DMS53 (cell line): ENCODE results near the gene RPGRIP1L.

Source experiments
- DNase-seq: peaks from one replicate; lab custom pipeline; 2025; lab: John Stamatoyannopoulos, UW

Gene RPGRIP1L

DNA sequence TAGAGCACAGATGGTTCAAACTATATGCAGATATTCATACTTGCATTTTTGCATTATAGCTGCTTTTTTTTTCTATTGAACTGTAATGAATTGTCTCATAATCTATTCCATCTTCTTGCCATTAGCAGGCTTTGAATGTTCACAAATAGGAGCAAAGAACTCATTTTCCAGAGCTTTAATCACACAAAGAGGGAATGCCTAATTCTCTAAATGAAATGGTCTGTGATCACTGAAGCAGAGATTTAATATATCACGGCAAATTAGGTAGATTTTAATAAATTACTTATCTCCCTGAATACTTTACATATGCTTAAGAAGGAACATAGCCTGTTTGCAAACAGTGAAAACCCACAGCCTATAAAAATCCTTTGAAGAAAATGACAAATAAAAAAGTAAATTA is 103.0 kb downstream of the RPGRIP1L start:
- DNase-seq, result no peak

DNA sequence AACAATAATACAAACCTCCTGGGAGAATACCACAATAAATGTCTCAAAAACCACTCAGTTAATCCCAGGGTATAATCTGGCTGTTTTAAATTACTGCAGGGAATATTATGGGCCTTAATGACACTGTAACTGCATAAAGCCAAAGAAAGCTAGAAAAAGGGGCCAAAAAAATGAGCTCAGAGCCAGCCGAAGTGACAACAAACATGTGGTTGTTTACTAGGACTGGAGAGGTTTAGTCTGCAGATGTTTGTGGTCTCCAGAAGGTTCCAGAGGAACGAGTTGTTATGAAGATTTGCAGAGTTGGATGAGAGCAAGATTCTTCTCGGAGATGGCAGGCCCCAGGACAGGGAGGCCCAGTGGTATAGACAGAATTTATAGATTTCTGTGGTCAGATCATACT is 103.5 kb downstream of the RPGRIP1L start:
- no peak for DNase-seq

DNA sequence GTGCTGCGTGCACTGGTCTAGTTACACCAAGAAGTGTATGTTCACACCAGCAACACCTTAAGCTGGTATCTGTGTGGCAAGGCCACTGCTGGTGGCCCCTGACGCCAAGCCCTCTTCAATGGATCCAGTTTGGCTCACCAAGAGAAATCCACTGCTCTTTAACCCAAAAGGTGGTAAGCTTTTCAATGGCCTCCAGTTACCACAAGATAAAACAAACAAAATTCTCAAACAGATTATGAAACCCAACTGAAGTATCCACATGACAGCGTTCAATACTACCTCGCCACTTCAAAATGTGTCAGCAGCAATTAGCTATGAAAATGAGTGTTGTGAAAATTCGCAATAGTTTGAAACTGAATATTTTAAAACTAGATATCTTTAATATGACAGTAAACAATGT is 104.1 kb downstream of the RPGRIP1L start:
- DNase-seq, result no peak

DNA sequence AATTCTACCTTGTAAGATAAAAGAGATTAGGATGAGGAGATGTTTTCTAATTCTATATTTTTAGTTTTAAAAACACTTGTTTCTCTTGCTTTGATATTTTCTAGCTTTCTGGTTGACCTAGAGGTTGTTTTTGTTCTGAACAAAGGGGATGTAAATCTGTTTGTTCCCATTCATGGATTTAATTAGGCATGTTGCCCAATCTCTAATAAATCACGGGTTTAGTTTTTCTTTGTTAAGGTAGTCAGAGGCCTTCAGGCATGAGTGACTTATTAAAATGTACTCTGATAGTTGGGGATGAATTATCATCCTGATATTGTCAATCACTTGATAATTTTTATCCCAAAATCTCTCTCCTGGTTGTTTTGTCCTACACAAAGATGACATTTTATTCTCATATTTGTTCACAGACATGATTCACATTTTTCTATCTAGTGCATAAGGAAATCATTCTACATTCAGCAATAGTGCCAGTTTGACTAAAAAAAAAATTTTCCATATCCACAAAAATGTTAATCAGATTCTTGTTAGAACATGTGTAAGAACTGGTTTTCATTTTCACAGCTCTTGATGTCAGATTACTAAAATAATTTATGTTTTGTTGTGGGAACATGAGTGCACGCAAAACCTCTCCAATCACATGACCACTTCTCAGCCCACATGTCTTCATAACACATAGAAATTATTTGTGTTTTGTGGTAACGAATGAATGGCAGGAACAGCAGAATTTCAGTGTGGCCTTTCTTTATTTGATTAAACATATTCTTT is 105.0 kb downstream of the RPGRIP1L start:
- DNase-seq, result no peak

DNA sequence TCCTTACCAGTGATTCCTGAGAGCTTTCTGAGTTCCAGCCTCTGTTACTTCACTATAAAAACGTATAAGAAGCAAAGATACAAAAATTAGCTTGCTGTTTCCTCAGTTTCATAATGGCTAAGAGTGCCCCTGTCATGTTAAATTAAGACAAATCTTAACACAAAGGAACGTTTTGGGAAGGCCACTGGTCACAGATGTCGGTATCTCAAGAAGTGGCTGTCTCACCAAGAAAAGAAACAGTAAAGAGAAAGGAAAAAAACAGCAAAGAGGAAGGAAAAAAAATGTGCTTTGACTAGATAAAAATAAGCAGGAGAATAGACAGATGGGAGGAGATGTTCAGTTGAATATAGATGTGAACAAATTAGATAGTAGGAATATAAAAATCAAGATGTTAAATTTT is 105.9 kb downstream of the RPGRIP1L start:
- no peak for DNase-seq

DNA sequence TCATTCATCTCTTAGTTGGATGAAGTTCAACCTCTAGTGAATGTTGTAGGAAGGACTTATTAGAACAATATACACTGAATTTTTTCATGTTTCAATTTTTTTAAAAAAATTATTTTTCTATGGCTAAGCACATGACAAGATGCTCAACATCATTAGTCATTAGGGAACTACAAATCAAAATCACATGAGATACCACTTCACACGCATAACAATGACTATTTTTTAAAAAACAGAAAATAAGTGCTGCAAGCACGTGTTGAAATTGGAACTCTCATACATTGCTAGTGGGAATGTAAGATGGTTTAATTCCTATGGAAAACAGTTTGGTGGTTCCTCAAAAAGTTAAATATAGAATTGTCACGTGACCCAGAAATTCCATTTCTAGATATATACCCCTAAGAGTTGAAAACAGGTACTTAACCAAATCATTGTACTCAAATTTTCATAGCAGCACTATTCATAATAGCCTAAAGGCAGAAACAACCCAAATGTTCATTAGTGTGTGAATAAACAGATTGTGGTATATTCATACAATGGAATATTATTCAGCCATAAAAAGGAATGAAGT is 115.5 kb downstream of the RPGRIP1L start:
- no peak for DNase-seq

DNA sequence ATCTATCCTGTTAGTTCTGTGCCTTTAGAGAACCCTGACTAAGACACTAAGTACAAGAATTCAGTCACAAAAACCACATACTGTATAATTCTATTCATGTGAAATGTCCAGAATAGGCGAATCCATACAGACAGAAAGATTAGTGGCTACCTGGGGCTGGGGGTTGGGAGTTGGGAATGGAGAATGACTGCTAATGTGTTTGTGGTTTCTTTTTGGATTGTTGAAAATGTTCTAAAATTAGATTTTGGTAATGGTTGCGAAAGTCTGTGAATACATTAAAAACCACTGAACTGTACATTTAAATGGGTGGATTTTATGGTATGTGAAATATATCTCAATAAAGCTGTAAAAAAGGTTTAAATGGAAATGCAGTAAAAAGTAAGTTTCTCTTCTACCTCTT is 120.3 kb downstream of the RPGRIP1L start:
- no peak for DNase-seq

DNA sequence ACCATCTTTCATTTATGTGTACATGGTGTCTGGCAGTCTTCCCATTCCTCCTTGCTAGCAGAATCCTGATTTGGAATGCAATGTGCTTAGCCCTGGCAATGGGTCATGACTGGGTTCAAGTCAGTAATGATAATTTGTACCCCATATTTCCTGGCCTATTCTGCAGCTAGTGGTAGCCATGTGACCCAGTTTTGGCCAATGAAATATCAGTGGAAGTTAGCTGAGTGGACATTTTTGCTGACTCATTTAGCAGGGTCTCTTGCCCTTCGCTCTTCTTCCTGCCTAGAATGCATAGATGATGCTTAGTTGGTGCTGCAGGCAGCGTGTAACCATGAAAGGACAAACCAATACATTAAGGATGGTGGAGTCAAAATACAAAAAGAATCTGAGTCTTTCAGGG is 121.9 kb downstream of the RPGRIP1L start:
- no peak for DNase-seq

DNA sequence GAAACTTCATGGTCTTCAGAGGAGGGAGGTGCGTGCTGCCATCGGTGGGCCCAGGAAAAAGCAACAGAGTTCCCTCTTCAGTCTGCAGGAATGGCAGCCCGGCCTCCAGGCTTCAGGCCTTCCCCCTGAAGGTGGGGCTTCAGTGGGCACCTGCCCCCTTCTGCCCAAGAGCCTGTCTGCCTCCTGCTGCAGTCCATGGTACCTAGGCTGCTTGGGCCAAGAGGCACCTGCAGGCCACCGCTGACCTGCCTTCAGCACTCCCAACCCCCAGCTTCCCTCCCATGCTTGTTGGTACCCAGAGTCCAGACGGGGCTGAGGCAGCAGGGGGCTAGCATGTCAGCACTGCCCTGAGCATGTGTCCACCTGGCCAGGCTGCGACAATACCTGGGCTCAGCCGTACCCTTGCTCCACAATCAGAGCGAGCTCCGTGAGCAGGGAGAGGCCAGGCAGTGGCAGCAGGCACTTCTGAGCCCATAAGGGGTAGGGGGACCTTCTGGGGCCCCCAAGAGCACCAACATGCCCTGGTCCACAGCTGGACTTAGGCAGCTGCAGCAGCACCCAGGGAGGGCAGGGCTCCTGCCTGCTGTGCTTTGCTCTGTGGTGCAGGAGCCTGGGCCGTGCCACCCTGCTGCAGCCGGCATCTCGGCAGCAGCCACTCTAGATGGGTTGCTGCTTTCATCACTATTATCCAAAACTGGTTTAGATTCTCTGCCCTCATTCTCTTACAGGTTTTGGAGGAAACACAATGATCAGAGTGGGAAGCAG is 123.4 kb downstream of the RPGRIP1L start:
- DNase-seq, result no peak

DNA sequence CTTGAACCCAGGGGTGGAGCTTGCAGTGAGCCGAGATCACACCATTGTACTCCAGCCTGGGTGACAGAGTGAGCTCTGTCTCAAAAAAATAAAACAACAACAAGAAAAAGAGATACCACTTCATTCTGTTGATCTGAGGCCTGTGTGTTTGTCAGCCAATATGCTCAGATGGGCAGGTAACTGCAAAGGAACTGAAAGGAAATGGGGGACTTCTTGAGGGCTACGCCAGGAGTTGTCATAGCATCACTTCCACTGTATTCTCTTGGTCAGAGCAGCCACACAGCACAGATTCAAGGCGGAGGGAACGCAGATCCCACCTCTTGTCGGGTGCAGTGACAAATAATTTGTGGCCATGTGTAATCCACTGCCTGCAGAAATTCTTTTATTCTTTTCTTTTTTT is 126.8 kb downstream of the RPGRIP1L start:
- no peak for DNase-seq

DNA sequence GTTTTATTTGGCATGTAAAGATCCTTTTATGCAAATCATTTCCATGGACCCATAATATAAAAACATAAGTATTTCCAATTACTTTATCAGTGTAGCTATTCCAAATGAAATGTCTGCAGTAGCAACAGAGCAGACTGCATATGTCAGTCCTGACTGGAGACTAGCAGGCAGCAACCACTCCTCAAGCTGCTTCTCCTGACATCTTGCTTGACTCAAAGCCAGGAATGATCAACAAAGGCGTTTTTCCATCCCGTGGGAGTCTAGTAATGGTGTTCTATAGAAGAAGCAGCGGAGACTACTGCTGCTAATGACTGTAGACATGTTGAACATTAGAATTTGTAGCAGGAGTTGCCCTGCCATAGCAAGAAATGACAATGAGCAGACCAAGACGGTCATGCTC is 127.4 kb downstream of the RPGRIP1L start:
- no peak for DNase-seq

DNA sequence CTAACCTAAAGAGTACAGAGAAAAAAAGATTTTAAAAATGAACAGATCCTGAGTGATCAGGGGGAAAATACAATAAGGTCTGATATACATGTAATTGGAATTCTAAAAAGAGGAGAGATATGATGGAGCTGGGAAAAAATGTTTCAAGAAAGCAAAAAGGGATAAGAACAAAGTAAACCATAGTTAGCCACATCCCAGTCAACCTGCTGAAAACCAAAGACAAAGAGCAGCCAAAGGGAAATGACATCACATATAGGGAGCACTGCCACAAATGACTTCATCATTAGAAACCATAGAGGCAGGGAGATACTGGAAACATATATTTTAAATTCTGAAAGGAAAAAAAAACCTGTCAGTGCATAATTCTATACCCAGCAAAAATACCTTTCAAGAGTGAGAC is 131.9 kb downstream of the RPGRIP1L start:
- no peak for DNase-seq

DNA sequence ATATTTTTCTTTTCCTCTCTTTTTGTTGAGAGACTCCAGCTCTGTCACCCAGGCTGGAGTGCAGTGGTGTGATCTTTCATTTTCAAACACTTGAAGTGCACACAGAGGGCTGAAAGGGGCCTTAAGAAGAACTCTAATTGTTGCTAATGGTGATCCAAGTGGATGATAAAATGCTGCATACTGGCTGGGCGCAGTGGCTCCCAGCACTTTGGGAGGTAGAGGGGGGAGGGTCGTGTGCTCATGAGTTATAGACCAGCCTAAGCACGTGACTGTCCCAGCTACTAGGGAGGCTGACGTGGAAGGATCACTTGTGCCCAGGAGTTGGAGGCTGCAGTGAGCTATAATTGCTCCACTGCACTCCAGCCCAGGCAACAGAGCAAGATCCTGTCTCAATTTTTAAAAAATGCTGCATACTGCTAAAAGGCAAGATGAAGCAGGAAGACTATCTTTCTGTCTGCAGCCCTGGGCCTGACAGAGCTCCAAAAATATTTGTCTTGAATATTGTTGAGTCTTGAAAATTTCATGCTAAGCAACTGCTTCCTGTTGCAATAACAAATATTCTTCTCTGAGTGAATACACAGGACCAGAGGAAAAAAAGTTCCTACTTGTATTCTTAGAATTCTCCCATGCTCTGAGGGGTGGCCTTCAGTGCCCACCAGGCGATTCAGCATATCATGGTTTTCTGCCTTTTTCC is 137.0 kb downstream of the RPGRIP1L start:
- no peak for DNase-seq

DNA sequence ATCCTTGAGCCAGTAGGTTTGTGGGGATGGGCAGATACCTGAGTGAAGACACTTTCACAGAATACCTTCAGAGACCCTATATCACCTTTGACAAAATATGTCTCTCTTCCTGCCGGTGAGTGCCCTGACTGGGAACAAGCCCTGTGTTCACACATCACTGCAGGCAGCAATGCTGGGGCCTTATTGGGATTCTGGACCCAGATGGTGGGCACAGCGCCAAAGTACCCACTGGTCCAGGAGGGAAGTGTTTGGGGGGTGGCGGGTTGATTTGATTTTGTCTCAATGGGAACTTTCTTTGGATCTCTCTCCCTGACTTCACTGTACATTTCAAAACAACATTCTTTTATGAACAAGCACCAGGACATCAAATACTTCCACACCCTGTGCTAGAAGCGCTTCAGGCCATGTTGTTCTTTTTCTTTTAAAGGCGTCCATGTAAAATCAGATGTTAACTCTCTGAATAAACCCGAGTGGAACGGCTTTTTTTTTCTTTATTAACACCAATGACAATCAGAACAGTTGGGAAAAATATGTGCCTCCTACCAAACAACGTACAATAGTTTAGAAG is 138.3 kb downstream of the RPGRIP1L start:
- no peak for DNase-seq

DNA sequence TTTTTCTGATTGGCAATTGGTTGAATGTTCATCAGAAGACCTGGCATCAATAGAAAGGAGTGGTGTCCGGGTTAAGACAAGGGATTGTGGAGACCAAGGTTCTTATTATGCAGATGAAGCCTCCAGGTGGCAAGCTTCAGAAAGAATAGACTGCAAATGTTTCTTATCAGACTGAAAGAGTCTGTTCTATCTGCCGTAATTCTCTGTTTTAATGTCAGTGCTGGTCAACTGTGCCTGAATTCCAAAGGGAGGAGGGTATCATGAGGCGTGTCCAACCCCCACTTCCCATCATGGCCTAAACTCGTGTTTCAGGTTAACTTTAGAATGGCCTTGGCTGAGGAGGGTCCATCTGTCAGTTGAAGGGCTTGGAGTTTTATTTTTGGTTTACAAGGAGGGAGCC is 140.2 kb downstream of the RPGRIP1L start:
- DNase-seq, result no peak

DNA sequence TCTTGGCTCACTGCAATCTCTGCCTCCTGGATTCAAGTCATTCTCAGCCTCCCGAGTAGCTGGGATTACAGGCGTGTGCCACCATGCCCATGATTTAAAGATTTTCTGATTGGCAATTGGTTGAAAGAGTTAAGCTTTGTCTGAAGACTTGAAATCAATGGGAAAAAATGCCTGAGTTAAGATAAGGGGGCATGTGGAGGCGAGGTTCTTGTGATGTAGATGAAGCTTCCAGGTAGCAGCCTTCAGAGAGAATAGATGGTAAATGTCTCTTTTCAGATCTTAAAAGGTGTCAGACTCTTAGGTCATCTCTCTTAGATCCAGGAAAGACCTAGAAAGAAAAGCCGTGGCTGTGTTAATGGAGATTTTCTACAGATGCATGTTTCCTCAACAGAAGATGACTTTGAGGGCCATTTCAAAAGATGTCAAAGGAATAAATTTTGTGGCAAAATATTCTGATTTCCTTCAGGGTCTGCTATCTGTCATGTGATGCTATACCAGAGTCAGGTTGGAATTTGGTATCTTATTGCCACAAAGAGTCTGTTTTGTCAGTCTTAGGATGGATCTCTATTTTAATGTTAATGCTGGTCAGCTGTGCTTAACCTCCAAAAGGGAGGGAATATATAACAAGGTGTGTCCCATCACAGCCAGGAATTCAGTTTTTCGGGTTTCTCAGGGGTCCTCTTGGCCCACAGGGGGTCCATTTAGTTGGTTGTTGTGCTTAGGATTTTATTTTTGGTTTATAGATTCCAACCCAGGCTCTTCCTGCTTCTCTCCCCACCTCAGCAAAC is 142.4 kb downstream of the RPGRIP1L start:
- DNase-seq, result no peak

DNA sequence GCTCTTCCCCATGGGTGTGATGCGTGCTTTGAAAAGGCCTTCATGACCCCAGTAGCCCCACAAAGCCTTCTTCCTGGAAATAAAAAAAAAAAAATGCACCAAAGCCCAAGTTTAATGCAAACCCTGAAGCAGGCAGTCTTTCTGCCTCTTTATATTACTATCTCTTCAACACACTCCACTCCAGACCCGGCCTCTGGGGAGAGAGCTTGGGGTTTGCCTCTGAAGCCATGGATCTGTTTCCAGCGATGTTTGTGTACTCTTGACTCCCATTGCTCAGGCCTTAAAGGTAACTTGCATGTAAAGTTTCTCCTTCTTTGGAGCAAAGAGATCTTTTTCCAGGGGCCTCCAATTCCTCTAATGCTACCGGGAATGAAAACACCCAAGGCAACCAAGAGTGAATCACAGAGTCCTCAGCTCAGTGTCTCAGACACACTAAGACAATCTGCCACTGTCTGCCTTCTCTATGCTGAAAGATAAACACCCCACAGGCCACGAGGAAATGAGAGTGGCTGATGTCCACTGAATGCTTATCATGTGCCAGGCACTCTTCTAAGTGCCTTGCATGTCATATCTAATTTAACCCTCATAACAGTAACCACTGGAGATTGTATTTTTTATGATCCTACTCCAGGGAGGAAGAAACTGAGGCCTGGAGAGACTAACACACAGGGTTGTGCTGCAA is 144.2 kb downstream of the RPGRIP1L start:
- no peak for DNase-seq

DNA sequence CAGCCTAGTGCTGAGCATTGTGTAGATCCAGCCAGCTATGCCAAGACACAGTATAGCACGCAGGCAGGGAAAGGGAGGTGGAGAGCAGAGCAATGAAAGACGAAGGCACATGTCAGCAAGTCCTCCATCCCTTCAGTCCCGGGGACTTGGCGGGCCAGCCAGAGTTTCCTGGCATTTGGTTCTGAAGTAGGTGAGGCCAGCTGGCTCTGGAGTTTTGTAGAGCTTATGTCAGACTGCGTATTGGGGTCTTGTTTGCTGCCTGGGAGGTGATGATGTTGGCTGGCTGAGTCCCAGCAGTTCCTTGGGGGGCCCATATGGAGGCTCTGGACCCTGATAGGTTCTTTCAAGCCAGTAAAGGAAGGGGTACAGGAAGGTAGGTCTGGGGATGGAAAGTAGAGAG is 144.9 kb downstream of the RPGRIP1L start:
- no peak for DNase-seq

DNA sequence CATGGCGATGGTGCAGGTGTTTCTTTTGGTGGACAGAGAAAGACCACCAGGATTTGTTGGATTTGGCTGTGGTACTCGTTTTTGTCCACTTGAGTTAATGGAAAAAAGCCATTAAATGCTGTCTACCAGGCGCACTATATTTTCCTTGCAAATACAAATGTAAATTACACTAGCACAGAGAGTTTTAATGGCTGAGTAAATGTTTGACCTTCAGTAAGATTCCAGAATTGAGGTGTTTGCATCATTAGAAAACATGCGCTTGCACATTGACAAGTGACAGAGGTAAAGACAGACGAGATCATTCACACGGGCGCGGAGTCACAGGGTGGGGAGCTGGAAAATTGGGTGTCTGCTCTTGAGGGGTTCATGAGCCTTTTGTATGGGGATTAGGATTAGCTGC is 147.1 kb downstream of the RPGRIP1L start:
- DNase-seq, result no peak

DNA sequence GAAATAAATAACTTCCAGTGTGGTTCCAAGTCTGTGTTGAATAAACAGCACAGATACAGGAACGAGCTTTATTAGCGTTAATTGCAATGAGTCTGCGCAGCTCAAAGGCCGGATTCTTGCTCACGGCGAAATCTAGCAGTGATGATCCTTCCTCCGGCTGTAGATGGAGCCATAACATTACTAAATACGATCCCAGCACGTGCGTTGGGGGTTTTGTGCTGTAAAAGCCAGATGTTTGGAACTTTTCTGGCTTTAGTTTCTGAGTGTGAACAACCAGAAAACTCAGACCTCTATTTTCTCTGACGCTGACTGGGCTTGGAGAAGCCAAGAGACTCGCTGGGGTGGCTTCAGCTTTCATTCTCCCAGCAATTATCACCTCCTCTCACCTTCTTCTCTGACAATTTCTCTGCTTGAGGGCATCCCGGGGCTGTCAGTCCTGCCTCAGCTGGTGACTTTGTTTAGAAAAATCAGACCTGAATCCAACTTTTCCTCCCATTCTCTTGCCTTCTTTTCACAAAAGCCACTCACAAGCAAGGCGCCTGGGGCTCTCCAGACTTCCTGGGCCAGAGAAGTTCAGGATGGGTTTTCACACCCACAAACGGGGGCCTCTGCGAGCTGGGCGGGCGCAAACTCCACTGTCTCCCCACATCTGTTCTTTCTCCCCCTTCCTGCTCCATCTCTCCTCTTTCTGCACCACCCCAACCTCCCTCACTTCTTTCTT is 153.5 kb downstream of the RPGRIP1L start:
- DNase-seq, result peak; percentile 87
